GM18526 (cell line): ENCODE data around the gene PIP5K1C.

Experiments
- POLR2A ChIP-seq: IDR thresholded peaks from 3 replicates; pipeline ENCODE4 v1.6.1; 2011; ENCODE audit not compliant: insufficient read length; ENCODE audit errors: extremely low read depth

The PIP5K1C gene

DNA sequence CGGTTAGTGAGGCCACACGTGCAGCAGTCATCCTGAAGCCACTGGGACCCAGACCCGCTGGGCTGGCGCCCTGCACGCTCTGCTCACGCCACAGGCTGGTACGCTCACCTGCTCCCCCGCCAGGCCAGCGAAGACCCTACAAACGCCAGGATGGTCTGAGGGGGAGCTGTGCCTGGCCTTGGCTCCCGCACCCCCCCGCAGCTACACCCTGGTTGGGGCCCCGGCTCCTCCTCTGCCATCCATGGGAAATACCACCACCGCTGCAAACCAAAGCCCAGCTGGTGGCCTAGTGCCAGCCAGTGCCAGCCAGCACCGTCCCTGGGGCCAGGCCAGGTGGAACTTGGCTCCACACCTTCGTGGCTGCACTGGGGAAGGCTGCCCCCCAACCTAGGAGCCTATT, 50.4 kb downstream of the PIP5K1C start:
- no peak for TF ChIP-seq POLR2A

DNA sequence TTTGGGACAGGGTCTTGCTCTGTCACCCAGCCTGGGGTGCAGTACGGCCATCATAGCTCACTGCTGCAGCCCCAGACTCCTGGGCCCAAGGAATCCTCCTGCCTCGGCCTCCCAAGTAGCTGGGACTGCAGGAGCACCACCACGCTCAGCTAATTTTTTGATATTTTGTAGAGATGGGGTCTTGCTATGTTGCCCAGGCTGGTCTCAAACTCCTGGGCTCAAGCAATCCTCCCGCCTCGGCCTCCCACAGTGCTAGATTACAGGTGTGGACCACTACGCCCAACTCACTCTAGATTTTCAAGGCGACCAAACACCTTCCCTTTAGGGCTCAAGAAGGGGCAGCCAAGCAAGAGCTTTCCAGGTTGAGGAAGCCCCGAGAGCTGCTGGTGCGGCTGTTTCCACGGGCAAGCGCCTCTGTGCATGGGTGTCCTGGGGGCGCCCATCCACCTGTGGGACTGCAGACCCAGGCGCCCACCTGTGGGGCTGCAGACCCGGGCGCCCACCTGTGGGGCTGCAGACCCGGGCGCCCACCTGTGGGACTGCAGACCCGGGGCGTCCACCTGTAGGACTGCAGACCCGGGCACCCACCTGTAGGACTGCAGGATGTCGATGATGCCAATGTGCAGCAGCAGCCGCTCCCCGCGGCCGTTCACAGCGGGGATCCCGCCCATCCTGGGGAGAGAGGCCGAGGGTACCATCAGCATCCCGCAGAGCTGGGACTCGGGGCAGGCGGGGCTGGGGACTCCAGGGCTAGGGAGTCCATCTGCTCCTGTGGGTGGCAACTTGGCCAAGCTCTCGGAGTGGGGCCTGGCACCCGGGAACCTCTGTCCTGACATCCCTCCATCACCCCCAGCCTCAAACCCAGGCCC, 52.0 kb downstream of the PIP5K1C start:
- no peak for TF ChIP-seq POLR2A

DNA sequence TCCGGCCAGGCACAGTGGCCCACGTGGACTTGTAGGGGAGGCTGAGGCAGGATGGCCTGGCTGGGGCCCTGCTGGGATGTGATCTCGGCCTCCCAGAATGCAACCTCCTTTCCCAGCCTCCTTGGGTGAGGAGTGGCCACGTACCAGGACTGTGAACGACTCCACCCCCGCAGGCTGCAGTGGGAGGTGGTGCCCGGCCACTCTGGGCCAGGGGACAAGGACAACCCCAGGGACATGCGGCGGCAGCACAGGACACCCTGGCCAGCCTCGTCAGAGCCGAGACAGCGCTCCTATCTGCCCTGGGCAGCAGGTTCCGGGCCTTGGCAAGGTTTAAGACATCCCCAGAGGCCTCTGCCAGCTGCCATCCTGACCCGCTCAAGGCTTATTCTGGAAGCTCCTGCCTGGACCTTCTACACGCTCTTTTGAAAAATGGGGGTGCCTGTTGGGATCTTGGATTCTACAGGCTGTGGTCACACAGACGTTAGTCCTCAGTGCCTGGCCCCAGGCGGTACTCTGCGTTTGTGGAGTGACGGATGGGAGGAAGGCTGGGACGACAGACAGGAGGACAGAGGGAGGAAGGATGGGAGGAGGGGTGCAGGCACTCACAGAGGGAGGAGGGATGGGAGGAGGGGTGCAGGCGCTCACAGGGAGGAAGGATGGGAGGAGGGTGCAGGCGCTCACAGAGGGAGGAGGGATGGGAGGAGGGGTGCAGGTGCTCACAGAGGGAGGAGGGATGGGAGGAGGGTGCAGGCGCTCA, 53.8 kb downstream of the PIP5K1C start:
- no peak for TF ChIP-seq POLR2A

DNA sequence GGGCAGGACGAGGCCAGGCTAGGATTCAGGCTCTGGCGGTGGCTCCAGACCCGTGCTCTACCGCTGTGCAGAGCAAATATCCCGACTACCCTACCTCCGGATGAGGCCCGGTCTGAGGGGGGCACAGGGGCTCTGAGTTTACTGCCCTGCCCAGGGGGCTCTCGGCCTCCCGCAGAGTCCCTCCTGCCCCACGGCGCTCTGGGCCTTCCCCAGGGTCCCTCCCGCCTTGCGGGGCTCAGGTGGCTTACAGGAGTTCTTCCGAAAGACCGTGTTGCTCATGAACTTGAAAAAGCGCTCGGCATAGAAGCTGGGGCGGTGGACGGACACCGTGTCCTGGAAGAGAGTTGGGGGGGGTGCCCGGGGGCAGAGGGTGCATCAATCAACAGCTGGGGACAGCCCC, 54.5 kb downstream of the PIP5K1C start:
- no peak for TF ChIP-seq POLR2A

DNA sequence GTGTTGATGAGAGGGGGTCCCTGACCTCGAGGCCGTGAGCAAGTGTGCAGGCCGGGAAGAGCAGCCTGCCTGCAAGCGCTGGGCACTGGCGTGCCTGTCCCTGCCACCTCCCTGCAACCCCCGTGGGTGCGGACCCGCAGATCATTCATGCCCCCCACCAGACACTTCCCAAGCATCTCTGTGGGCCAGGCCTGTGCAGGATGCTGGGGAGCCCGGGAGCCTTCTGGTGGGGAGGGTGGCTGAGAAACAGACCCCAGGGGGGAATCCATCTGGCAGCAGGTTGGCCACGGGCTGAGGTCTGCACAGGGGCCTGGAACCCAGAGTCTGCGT, 55.2 kb downstream of the PIP5K1C start:
- no peak for TF ChIP-seq POLR2A

DNA sequence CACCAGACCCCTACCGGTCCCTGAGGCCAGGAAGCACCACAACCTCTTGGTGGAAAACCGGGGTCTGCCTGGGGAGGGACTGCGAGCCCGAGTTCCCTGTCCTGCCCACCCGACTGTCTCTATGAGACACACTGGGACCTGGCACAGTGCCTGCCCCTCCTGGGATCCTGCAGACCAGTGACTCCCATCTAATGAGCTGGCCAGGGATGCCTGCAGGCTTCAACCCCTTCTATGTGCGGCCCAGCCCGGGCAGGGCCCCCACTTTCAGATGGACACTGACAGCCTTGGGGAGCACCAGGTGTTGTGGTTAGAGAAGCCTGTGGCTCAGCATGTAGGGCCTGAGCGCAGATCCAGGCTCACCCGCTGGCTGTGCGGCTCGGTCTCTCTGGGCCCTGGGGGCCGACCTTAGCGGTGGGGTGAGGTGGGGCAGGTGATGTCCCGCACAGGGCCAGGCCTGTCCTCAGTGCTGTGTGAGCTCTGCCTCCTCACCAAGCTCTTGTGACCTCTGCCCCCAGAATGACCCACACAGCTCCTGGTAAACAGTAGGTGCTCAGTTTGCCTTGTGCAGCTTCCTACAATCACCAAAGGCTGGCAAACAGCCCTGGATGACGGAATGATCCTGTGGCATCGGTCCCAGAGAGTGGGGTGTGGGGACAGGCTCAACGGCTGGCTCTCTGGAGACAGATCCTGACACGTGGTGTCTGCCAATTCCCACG, 55.8 kb downstream of the PIP5K1C start:
- no peak for TF ChIP-seq POLR2A

DNA sequence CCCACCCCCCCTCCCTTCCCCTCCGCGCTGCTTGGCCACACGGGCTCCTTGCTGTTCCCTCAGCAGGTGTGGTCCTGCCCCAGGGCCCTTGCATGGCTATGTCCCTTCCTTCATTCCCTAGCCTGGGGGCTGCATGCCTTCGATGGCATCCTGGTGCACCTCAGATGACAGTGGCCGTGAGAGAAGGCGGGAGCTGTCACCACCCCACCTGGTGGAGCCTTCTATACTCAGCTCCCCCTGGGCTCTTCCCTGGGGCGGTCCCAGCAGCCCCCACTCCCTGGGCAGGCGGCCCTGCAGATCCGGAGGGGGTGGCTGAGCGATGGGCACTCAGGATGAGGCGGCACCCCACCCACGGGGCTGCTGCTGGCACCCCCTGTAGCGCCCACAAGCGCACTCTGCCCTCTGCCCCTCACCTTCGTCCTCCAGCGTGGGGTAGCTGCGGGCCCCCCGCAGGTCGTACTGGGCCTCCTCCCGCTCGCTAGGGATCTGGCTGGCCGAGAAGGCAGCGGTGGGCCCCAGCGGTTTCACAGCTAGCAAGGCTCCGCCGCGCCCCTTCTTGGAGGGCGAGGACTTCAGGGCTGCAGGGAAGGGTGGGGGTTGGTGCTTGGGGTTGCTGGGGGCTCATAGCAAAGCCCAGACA, 56.5 kb downstream of the PIP5K1C start:
- TF ChIP-seq POLR2A: no peak

DNA sequence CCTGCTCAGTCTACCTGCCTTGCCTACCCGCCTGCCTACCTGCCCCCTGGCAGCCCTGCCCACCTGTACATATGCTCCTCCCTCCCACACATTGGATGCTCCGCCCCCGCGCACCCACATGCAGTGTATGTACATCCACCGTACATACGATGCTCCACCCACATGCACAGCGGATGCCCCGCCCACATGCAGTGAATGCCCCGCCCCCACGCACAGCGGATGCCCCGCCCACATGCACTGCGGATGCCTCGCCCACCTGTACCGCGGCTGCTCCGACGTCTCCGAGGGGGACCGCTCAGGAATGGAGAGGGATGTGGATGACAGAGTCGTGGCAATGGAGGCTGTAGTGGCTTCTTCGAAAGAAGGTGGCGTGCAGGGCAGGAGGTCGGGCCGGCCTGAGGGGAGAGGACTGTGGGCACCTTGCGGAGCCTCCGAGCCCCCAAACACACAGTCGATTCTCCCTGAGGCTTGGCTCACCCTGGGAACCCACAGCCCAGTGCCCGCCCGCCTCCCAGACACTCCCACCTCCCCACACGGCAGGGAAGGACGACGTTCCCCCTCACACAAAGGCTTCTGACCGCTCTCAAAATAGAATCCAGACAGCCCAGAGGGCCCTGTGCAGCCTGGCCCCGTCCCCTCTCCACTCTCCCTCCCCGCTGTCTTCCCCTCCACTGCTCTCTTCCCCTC, 57.1 kb downstream of the PIP5K1C start:
- no peak for TF ChIP-seq POLR2A

DNA sequence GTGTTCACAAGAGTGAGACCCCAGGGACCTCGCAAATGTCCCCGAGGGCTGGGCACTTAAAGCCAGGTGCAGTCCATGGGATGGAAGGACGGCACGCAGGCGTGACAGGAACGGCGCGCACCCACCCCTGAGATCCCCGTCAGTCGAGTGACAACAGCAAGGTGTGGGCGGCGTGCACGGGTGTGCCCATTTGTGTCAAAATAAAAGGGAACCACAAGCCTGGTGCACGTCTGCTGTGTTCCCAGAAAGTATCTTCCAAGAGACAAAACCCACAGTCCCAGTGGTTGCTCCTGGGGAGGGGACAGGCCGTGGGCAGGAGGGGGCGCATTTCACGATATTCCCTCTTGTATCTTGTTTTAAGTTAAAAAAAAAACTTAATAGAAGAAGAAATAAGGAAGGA, 58.0 kb downstream of the PIP5K1C start:
- no peak for TF ChIP-seq POLR2A

DNA sequence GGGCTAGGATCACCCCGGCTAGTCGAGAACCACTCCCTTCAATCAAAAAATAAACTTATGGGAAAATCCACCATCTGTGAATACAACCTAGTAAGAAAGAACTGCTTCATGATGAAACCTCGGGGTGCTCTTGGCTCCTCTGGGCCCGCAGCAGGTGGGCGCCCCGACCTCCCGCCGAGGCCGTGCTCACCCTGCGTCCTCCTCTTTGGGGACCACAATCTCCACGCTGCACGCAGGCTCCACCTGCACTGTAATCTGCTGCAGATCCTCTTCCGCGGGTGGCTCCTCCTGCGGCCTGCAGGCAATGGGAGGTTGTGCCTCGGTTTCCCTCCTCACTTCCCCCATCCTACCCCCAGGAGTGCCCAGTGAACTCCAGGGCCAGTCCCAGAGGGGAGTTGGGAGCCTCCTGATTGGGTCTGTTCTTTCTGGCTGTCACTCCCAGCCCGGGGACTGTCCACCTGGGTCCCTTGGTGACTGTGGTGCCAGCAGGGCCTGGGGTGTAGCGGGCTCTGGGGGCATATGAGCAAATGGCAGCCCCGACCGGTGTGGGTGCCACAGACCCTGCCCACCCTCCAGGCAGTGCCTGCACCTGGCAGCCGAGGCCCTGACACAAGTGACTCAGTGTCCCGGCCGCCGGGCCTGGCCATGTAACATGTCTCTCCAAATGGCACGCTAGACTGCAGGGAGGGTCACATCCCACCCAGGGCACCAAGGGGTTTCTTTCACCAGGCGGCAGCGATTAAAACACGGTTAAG, 58.6 kb downstream of the PIP5K1C start:
- TF ChIP-seq POLR2A: no peak

DNA sequence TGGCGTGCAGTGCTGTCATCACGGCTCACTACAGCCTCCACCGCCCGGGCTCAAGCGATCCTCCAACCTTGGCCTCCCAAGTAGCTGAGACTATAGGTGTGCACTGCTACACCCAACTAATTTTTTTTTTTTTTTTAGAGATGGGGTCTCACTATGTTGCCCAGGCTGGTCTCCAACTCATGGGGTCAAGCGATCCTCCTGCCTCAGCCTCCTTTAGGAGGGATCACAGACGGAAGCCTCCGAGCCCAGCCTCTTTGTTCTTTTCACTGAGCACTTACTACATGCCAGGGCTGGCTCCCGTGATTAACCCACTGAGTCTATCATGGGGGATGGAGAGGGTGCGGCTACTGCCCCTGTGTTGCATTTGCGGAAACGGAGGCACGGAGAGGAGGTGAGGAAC, 60.8 kb downstream of the PIP5K1C start:
- TF ChIP-seq POLR2A: no peak

DNA sequence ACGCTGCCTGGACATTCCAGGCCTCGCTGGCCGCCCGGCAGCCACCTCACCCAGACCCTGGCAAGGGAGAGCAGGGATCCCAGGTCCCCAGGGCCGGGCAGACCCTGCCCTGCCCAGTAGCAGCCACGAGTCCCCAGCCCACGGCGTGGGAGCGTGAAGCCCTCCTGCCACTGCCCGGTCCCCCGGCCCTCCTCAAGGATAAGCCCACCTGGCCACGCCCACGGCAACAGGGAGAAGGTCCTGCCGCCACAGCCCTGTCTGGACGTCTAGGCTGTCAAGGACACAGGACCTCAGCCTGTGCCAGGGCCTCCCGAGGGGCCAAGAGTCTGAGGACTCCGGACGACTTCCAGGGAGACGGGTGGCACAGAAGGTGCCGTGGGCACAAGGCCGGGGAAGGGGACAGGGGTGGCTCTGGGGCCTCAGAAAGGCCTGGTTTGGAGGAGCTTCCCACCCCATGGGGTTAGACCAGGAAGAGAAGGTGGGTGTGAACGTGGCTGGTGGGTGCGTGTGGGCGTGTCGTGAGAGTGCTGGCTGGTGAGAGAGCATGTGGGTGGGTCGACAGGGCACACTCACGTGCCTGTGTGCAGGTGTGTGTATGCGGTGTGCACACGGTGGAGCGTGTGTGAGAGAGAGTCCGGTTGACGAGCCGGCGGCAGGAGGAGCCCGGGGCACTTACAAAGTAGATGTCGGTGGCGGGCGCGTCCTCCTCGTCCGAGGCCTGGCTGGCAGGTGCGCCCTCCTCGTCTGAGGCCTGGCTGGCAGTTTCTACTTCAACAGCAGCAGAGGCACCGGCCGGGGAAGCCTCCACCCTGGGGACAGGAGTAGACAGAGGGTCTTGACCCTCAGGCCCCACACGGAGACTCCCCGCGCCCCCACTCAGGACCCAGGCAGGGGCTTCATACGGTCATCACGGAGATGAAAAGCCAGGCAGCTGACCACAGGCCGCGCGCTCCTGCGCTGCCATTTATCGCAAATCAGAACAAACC, 61.8 kb downstream of the PIP5K1C start:
- TF ChIP-seq POLR2A: no peak

DNA sequence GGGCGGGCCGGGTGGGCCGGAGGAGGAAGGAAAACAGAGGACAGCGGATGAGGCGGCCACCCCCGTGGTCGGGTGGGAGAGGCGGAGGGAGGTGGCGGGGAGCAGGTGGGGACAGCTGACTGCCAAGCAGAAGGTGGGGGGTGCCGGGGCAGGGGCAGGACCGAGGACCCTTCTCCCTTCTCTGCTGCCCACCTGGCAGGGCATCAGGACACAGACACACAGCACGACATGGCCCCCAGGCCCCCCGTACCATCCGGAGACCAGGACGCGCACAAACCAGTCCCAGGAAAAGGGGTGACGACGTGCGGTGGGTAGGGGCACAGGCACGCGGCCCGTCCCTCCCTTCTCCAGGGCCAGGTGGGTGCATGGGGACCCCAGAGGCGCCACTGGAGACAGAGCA, 62.6 kb downstream of the PIP5K1C start:
- TF ChIP-seq POLR2A: no peak
